A673 (cell line): ENCODE data around the gene TRAPPC12. TPM values are rescaled to one million over a fixed set of nuclear protein-coding genes. Genes with fewer than 3 reads are reported as not detected.

Source experiments
- BruUV-seq: library from RNA; stranded (reverse); fragments of 400-500 nt; replicated peaks from 2 replicates; lab custom pipeline; 2021; lab: Mats Ljungman, UMichigan
- CTCF ChIA-PET: fragments of 300-600 bp; sonication (Branson Sonifier 250); formaldehyde crosslinking; loops from one replicate; lab custom pipeline; 2022; ENCODE audit warnings: antibody characterized with exemption; lab: Charles Lee
- POLR2A ChIA-PET: fragments of 300-600 bp; sonication (Branson Sonifier 250); formaldehyde crosslinking; loops from one replicate; lab custom pipeline; 2022; ENCODE audit warnings: antibody characterized with exemption; ENCODE audit not compliant: low non-redundant PET; lab: Charles Lee
- DNase-seq: peaks from one replicate; pipeline ENCODE4 v3.0.0-alpha.2; 2015; ENCODE audit warnings: low spot score
- H3K27ac ChIP-seq: fragments of 200-600 bp; sonication (generic); 2 replicates; pipeline ENCODE4 v1.5.1; 2016; ENCODE audit warnings: mixed run types, low read depth, mild to moderate bottlenecking, mixed read lengths, antibody characterized with exemption, low read length; ENCODE audit not compliant: poor library complexity, severe bottlenecking
- H3K27me3 ChIP-seq: fragments of 200-600 bp; sonication (generic); replicated peaks from 2 replicates; pipeline ENCODE4 v1.6.1; 2017; ENCODE audit warnings: mixed run types, low read depth, mild to moderate bottlenecking, mixed read lengths, antibody characterized with exemption, low read length; ENCODE audit not compliant: insufficient read depth, poor library complexity
- H3K36me3 ChIP-seq: fragments of 200-600 bp; sonication (generic); 2 replicates; pipeline ENCODE4 v1.6.1; 2016; ENCODE audit warnings: mixed run types, mild to moderate bottlenecking, mixed read lengths, antibody characterized with exemption, low read length; ENCODE audit not compliant: insufficient read depth, poor library complexity, severe bottlenecking
- H3K4me1 ChIP-seq: fragments of 200-600 bp; sonication (generic); 2 replicates; pipeline ENCODE4 v1.6.1; 2017; ENCODE audit warnings: mixed run types, mild to moderate bottlenecking, mixed read lengths, antibody characterized with exemption, low read length; ENCODE audit not compliant: insufficient read depth, poor library complexity, severe bottlenecking
- H3K4me3 ChIP-seq: fragments of 200-600 bp; sonication (generic); 2 replicates; pipeline ENCODE4 v1.5.1; 2016; ENCODE audit warnings: low read depth, mixed run types, mild to moderate bottlenecking, mixed read lengths, low read length; ENCODE audit not compliant: poor library complexity, severe bottlenecking
- H3K9me3 ChIP-seq: fragments of 200-600 bp; sonication (generic); 2 replicates; pipeline ENCODE4 v1.6.1; 2016; ENCODE audit warnings: mixed run types, low read depth, mild to moderate bottlenecking, mixed read lengths, antibody characterized with exemption, low read length; ENCODE audit not compliant: poor library complexity, severe bottlenecking
- EZH2 ChIP-seq: fragments of 200-600 bp; sonication (generic); IDR thresholded peaks from 2 replicates; pipeline ENCODE4 v1.6.1; 2017; ENCODE audit warnings: borderline replicate concordance, low read depth, mild to moderate bottlenecking, mixed read lengths, antibody characterized with exemption, low read length; ENCODE audit not compliant: poor library complexity, severe bottlenecking
- intact Hi-C: fragments of 100-400 bp; cut with micrococcal nuclease; formaldehyde crosslinking; loops from one replicate; pipeline ENCODE4 v1.10.0; 2022; ENCODE audit not compliant: unreplicated experiment
- total RNA-seq: library from RNA; stranded (reverse); gene quantifications from 2 replicates; pipeline ENCODE4 v1.2.3, GENCODE V29; 2021
- TF ChIP-seq, protein P1 (sequence below): fragments of 300-800, 200-600 bp; sonication (generic); conservative IDR thresholded peaks from 2 replicates; pipeline ENCODE4 v1.5.1; 2017; ENCODE audit warnings: low read depth, mild to moderate bottlenecking, antibody characterized with exemption, low read length, moderate library complexity, mixed read lengths

Gene TRAPPC12
- total RNA-seq, 1 experiment from 2014 or later: 94.4 TPM

DNA sequence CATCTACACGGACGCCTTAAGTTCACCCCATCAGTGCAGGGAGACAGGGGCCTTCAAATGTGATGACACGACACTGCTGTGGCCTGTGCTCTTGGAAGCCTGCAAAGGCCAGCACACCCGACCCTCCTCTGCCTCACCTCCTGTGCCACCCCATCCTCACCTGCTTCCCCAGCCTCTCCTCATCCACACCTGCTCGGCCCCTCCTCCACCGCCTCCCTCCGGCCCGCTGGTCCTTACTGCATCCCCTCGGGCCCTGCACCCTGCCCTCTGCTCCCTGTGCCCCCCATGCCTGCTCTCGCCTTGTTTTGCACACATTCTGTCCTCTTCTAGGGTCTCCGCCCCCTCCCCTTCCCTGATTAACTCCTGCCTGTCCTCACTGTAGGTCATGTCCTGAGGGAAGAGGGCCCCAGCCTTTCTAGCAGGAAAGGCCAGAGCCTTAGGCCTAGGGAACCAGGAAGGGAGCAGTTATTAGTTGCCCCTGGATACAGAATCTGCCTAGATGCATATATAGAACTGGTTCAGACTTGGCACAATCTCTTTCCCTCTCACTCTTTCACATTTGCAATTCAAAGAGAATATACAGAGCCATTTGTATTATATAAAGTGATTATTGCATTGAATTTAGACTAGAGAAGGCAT lies 39.4 kb downstream of the TRAPPC12 start:
- TF ChIP-seq EZH2: no peak
- no peak for DNase-seq
- peaks cover under 1% of the 10 kb centered on the region for H3K4me1 ChIP-seq
- H3K4me3 ChIP-seq: no peak overlapping the region
- H3K27ac ChIP-seq: no peak overlapping the region
- H3K27me3 ChIP-seq: no peaks in the 10 kb centered on the region
- no TSS peak for BruUV-seq
- POLR2A ChIA-PET: no interaction called here
- CTCF ChIA-PET: no interaction called here
- H3K9me3 ChIP-seq: no peaks in the 10 kb centered on the region
- intact Hi-C loops: no loop called here
- peaks cover 18% of the 10 kb centered on the region for H3K36me3 ChIP-seq

DNA sequence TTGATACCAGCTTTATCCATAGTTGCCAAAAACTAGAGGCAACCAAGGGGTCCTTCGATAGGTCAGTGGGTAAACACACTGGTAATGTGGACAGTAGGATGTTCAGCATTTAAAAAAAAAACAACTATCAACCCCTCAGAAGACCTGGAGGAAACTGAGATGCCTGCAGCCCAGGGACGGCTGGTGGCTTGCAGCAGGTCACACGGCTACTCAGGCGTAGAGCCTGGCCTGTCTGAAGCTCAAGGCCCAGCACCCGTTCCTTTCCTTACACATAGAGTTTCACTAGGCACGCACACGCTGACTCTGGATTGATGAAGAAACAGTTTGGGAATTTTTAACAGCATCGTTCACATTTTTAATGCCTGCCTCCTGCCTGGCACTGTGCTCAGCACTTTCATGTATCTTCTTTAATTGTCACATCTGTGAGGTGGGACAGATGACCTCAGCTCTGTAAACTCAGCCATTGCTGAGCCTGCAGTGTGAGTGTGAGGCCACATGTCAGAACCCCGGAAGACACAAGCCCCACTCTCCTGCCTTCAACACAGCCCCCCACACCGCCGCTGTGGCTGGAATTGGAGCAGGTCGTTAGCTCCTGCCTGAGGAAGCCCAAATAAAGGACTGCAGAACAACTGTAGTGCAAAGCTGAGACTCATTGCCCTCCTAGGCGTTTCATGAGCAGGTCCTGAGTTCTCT lies 40.7 kb downstream of the TRAPPC12 start:
- H3K27me3 ChIP-seq: no peaks in the 10 kb centered on the region
- no peaks in the 10 kb centered on the region for H3K9me3 ChIP-seq
- ChIA-PET POLR2A (no interaction called here), CTCF (no interaction called here)
- H3K4me1 ChIP-seq: no peaks in the 10 kb centered on the region
- H3K36me3 ChIP-seq: peaks cover 30% of the 10 kb centered on the region
- intact Hi-C loops: loop anchor here (5.0 kb wide), 1 partner anchor 232 kb away; no protein-coding TSS in a partner anchor
- H3K27ac ChIP-seq: no peak overlapping the region
- no peak for DNase-seq
- no TSS peak for BruUV-seq
- TF ChIP-seq EZH2: no peak
- TF ChIP-seq, protein P1, sequence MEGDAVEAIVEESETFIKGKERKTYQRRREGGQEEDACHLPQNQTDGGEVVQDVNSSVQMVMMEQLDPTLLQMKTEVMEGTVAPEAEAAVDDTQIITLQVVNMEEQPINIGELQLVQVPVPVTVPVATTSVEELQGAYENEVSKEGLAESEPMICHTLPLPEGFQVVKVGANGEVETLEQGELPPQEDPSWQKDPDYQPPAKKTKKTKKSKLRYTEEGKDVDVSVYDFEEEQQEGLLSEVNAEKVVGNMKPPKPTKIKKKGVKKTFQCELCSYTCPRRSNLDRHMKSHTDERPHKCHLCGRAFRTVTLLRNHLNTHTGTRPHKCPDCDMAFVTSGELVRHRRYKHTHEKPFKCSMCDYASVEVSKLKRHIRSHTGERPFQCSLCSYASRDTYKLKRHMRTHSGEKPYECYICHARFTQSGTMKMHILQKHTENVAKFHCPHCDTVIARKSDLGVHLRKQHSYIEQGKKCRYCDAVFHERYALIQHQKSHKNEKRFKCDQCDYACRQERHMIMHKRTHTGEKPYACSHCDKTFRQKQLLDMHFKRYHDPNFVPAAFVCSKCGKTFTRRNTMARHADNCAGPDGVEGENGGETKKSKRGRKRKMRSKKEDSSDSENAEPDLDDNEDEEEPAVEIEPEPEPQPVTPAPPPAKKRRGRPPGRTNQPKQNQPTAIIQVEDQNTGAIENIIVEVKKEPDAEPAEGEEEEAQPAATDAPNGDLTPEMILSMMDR: no peak
- H3K4me3 ChIP-seq: no peak overlapping the region

DNA sequence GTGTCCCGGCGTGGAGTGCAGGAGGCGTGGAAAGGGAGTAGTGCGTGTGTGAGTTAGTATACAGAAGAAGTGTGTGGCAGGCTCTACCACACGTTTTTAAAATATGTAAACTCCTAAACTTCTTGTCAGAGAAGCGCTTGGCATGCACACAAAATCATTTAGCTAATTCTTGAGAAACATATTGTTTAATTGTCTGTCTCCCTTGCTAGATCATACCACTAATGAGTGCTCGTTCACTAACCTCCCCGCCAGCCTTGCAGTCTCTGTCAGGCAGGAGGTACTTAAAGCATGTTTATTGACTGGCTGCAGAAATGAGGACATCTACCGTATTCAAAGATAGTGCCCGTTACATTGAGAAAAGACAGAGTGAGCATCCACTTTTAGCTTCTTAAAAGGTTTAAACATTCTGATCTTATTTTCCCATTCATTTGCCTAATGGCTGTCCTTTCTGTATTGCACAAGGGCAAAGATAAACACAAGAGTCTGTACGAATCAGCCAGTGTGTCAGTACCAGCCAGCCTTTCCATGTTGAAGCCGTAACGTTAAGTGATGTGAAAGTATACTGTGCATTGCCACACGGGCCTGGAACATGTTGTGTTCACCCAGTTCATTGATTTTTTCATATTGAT lies 41.4 kb downstream of the TRAPPC12 start:
- ChIA-PET CTCF (no interaction called here), POLR2A (no interaction called here)
- Histone ChIP-seq H3K27ac (no peak overlapping the region), H3K4me1 (no peaks in the 10 kb centered on the region), H3K36me3 (peaks cover 36% of the 10 kb centered on the region), H3K4me3 (no peak overlapping the region), H3K9me3 (no peaks in the 10 kb centered on the region), H3K27me3 (no peaks in the 10 kb centered on the region)
- BruUV-seq: no TSS peak
- DNase-seq: no peak
- intact Hi-C loops: loop anchor here (5.0 kb wide), 1 partner anchor 231 kb away; no protein-coding TSS in a partner anchor
- TF ChIP-seq, protein P1: no peak
- no peak for TF ChIP-seq EZH2
